Retina (tissue), 1 donor: ENCODE data around the gene MATK.

Source experiments
- DNase-seq: peaks from one replicate; pipeline ENCODE4 v3.0.0-alpha.2; 2016

Gene MATK

DNA sequence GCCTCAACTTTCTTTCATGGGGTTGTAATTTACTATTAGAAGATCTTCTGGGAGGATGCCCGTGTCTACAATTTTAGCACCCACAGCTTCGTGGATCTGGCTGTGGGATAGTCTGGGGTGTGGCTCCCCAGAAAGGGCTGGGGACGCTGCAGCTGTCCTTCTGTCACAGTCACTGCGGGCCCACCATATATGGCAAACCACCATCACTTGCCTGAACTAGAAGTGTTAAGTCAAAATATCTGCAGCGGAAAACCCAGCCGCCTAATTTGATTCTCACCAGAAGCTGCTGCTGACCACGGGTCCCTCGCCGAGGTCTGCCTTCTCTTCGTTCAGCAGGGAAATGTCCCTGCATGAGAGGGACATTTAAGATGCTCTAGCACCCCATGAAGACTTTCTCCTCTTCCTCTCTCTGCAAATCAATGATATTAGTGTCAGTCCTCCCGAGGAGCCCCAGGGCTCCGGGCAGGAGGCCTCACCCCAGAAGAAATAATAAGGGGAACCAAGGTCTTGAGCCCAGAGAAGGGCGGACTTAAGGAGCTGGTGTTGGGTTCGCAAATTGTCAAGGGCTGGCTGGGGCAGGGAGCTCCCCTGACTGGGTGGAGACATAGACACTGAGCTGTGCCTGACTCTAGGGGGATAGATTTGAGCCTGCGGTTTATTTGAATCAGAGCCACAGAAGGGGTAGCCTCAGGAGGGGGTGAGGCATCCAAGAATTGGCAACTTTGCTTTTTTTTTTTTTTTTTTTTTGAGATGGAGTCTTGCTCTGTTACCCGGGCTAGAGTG, 3.0 kb upstream of the MATK start:
- no peak for DNase-seq

DNA sequence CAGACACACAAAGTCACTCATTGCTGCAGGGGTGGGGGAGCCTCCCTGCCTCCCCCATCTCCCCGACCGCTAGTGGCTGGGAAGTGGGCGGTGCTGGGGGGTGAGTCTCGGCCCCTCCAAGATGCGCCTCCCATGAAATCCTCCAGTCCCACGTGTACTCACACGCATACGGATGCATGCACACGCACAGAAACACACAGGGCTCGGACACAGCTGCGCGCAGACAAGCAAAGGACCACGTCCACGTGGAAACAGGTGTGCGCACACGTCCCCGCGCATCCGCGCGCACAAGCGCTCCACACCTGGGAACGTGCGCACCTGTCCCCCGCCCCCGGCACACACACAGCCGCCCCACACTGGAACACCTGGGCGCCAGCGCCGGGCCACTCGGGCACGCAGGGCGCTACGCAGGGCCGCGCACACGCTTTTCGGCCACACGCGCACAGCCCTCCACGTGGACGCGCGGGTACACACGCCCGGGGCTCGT, 687 bp downstream of the MATK start:
- DNase-seq, result peak; percentile 44

DNA sequence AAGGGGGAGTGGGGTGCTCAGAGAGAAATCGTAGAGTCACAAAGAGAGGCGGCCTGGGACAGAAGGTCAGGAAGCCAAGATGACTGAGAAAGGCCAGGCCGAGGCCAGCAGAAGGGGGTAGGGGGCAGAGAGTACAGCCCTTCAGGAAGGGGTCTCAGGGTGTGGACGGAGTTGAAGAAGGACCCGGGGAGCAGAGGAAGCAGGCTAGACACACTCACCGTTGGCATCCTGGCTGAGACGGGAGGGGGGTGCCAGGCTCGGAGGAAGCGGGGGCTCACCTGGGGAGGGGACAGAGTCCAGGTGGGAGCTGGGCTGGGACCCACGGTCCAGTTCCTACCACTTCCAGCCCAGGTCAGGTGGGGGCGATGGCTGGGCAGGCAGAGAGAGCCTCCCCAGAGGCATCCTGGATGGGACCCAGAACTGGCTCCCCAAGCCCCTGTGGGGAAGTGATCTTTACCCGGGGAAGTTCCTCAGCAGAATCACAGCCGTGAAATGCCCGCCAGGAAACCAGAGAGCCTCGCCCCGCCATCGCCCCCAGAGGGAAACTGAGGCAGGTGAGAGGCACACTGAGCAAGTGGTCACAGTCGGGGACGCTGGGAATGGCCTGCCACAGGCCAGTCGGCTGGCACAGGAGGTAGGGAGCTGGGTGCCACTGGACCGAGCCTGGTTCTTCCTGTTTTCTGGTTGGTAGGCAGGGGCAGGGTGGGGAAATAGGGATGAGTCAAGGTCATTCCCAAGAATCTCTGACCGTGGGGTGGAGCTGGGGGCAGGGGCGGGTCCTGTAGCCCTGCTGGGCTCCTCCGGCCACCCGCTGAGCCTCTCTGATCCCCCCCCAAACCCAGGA, 1.4 kb downstream of the MATK start:
- DNase-seq, result no peak

DNA sequence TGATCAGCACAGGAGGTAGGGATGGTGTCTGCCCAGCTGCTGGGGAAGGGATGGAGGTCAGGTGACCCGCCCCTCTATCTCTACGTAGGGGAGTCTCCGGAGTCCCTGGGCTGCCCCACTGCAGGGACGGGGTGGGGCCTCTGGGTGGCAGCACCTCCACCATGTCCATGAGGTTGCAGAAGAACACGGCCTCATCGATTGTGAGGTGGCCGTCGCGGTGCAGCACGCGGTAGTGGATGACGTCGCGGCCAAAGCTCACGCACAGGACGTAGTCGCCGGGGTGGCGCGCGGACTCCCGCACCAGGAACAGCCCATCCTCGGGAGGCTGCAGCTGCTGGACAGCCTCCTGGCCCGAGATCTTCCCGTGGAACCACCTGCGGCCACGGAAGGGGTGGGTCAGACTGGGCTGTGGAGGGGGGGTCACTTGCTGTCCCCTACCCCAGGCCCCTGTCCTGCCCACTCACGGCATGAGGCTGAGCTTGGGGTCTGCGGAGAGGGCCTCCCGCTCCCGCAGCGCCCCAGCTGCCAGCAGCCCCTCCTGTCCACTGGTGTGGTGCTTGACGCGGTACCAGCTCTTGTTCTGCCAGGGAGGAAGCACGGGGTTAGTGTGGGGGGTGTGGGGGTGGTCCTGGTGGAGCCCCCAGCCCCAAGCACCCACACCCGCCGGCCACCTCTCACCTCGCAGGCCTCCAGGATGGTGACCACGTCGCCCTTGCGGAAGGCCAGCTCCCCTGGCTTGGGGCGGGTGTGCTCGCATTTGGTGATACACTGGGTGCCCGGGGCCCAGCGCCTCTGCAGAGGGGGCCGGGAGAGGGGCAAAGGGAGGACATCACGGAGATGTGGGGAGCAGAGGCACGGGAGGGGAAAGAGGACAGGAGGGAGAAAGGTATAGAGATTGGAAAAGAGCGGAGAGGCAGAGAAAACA, 2.3 kb downstream of the MATK start:
- no peak for DNase-seq

DNA sequence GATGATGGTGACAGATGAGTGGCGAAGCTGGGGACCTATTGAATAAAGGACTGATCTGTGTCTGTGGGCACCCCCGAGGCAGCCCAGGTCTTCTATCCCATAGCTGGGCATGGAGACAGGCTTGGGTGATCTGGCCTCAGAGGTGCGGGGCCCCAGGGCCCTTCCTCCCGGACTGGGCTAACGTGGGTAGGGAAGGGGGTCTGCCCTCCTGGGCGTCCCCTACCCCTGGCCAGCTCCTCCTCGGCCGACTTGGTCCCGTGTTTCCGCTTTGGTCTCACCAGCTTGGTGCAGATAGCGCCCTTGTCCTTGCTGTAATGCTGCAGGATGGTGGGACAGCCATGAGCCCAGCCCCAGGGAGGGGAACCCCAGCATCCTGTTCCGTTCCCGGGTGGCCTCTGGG, 3.3 kb downstream of the MATK start:
- no peak for DNase-seq

DNA sequence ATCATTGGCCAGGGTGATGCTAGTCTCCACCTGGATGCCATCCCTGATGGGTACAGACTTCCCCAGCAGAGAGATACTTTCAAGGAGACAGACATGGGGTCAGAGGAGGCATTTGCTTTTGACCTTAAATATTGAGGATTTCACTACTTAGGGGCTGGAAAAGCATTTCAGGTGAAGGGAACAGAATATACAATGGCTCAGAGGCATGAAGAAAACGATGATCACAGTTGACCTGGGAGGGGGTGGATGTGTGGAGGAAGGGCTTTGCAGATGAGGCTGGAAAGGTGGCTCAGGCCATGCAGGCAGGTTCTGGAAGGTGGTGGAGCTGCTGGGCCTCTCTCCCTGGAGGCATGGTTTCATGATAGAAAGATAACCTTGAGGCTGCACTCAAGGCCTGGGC, 3.9 kb downstream of the MATK start:
- DNase-seq, result no peak

DNA sequence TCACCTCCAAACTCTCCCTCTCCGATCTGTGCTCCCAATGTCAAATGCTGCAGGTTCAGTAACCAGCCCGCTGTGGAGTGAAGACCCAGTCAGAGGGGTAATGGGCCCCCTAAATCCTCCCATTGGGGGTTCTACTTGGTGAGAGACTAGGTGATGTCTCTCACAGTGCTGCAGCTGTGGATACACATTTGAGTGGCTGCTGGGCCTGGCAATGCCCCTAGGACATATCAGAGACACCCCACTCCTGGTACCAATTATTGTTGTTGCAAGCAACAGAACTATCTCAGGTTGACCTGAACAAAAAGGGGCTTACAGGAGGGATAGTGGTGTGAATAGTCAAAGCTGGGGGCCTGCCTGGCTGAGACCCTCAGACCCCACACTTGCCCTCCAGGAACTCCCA, 4.6 kb downstream of the MATK start:
- DNase-seq, result no peak

DNA sequence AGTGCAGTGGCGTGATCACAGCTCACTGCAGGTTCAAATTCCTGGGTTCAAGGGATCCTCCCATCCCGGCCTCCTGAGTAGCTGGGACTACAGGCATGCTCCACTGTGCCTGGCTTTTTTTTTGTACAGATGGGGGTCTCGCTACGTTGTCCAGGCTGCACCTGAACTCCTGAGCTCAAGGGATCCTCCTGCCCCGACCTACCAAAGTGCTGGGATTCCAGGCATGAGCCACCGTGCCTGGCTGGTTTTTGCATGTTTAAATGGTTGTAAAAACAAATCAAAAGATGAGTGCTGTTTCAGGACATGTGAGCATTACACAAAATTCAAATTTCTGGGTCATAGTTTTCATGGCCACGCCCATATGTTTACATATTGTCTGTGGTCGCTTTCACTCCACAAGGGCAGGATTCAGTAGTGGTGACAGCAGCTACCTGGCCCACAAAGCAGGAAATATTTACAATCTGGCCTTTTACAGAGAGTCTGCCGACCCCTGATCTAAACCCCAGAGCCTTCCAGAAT, 5.3 kb downstream of the MATK start:
- no peak for DNase-seq

DNA sequence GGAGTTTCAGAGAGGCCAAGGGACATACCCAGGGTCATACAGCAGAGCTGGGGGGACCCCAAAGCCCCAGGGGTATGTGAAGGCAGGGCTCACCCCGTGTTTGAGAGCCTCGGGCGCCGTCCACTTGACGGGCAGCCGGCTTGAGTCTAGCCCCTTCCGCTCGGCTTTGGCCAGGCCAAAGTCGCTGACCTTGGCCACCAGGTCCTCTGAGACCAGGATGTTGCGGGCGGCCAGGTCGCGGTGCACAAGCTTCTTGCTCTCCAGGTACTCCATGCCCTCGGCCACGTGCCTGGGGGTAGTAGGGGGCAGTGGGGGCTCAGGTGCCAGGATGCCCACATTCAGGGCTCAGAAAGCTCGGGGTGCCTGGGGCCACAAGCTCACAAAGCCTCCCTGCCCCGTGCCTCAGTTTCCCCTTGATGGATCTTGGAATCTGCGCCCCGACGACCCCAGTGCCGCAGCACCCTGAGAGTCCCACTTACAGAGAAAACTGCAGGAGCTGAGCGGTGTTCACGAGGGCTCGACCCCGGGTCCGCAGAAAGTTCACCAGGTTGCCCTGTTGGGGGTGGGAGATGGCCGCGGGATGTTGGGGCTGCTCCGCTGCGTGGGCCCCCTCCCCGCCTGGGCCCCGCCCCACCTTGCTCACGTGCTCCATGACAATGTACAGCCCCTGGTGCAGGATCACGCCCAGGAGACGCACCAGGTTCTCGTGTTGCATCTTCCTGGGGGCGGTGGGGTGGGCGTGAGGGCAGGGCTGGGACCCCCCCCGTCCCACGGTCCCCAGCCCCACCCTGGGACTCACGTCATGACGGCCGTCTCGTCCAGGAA, 7.1 kb downstream of the MATK start:
- DNase-seq, result no peak

DNA sequence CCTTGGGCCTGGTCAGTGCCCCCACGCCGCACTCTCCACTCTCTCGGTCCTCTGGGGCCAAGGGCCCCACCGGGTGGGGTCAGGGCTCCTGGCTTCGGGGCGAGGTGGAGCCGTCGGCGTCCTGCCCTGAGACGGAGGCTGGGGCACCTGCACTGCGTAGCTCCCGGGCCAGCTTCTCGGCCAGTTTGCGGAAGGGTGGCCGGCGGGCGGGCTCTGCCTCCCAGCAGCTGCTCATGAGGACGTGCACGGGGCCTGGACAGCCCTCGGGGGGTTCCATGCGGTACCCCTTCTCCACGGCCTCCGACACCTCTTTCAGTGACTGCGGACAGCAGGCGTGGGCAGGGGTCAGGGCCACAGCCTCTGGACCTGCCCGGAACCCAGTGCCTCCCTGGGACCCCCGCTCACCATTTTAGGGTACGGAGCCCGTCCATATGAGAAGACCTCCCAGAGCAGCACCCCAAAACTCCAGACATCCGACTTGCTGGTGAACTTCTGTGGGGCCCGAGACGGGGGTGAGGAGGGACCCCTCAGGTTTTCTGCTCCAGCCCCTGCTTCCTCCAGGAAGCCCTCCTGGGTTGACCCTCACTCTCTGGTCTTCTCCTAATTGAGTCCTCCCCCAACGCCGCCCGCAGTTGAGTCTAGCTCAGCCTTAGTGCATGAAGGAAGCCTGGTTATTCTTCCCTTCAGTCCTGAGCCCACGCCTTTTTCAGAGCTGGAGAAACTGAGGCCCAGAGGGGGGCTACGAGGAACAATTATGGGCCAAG, 7.9 kb downstream of the MATK start:
- no peak for DNase-seq

DNA sequence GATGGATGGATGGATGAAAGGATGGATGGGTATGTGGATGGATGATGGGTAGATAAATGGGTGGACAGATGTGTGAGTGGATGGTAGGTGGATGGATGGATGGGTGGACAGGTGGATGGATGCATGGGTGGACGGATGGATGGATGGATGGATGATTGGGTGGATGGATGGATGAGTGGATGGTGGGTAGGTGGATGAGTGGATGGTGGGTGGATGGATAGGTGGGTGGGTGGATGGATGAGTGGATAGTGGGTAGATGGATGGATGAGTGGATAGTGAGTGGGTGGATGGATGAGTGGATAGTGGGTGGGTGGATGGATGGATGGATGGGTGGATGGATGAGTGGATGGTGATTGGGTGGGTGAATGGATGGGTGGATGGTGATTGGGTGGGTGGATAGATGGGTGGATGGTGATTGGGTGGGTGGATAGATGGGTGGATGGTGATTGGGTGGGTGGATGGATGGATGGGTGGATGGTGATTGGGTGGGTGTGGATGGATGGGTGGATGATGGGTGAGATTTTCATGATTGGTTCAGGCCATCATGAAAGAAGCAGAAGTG, 9.6 kb downstream of the MATK start:
- DNase-seq, result no peak

DNA sequence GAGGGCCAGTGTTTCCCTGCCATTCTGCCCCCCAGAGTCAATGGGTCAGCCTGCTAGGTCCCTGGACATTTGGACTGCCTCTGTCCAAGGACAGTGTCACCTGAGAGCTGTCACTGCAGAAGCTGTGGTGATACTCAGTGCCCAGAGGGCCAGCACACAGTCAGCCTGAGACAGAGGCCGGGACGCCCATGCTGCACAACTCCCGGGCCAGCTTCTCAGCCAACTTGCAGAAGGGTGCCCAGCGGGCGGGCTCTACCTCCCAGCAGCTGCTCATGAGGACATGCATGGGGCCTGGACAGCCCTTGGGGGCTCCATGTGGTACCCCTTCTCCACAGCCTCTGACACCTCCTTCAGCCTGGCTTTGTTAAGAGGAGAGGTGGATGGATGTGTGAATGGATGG, 10.3 kb downstream of the MATK start:
- DNase-seq, result no peak

DNA sequence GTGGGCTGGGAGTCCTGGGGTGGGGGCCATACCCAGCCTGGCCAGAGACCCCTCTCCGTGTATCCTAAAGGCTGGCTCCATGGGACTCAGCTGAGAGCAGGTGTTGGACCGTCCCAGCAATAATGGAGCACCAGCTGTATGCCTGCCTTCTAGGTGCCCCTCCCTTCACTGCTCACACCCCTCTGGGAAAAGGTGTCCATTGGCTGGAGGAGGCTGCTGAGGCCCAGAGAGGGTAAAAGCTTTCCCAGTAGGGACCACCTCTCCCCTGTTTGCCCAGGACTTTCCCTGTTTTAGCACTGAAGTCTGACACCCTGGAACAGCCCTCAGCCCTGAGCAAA, 10.8 kb downstream of the MATK start:
- DNase-seq, result no peak

DNA sequence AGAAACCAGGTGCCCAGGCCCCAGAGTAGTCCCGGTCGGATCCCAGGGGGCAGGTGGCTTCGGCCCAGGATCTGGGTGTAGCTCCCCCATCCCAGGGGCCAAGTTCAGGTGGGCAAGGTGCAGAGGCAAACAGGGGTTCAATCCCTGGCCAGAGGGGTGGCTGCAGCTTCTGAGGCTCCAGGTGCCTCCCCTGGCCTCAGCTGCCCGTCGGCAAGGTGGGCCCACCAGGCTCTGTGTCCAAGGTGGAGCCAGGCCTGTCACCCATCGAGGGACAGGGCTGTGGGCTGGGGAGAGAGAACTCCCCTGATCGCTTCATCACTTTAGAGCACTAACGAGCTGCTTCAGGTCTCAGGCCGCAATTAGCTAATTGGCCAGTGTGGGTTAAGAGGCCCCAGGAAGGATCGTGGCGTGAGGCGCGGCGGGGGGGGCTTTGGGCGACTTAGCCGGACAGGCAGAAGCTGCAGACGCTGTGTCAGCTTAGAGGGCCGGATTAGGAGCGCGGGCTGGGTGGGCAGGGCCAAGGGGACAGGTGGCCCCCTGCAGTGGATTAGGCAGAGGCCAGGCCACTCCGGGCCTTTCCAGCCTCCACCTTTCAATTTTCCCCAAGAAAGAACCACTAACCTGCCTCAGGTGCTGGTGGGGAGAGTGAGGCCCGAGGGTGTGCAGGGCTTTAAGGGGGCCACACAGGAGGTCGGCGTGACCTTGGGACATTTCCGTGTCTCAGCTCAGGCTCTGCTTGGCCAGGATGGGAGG, 11.4 kb downstream of the MATK start:
- peak; percentile 48 for DNase-seq

DNA sequence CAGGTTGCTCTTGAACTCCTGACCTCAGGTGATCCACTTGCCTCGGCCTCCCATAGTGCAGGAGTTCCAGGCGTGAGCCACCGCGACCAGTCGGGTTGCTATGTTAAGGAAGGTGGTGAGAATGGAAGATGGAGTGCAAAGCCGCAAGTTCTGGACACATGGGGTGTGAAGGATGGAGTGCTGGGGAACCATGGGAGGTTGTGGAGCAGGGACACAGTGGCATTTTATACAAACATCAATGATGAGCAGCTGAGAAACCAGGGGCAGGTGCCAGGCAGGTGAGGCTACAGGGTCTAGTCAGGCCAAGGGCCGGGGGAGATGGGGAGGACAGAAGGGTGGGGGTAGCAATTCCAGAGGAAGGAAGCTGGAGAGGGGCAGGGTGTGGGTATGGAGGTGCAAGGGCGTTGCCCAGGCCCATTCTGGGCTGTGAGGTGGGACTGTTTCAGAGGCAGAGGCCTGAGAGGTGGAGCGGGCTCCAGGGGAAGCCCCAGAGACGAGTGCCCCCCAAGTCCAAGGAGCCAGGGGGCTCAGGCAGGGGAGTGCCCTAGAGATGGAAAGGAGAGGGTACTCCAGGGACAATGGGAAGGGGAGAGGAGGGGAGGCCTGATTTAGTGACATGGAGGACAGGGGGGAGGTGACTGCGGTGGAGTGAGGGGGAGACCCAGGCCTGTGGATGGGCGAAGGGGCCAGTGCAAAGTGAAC, 12.2 kb downstream of the MATK start:
- no peak for DNase-seq

DNA sequence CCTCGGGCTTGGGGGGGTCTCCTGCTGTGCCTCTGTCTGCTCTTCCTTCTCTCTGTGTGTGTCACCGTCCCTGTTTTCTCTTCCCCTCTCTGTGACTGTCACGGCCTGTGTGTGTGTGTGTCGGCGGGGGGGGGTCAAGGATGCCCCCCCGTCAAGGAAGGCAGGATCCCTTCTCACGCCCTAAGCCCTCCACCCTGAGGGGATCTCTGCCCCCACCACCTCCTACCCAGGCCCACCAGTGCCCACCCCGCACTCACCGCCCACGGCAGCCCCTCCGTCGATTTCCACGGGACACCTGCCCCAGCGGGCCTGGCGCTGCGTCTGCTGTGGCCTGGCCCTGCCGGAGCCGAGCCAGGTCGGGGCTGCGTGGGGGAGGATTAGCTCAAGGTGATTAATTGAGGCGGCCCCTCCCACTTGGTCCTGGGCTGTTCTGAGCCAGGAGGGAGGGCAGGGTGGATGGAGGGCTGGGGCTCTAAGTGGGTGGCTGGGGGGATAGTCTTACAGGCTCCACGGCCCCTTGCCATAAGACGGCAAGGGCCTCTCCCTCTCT, 14.2 kb downstream of the MATK start, which contains the start of gene RAX2:
RAX2 (minus strand) TSS at position 323 of the 550 bp plus-strand sequence. CDS start 486 bp downstream, outside the sequence.
- DNase-seq, result no peak

DNA sequence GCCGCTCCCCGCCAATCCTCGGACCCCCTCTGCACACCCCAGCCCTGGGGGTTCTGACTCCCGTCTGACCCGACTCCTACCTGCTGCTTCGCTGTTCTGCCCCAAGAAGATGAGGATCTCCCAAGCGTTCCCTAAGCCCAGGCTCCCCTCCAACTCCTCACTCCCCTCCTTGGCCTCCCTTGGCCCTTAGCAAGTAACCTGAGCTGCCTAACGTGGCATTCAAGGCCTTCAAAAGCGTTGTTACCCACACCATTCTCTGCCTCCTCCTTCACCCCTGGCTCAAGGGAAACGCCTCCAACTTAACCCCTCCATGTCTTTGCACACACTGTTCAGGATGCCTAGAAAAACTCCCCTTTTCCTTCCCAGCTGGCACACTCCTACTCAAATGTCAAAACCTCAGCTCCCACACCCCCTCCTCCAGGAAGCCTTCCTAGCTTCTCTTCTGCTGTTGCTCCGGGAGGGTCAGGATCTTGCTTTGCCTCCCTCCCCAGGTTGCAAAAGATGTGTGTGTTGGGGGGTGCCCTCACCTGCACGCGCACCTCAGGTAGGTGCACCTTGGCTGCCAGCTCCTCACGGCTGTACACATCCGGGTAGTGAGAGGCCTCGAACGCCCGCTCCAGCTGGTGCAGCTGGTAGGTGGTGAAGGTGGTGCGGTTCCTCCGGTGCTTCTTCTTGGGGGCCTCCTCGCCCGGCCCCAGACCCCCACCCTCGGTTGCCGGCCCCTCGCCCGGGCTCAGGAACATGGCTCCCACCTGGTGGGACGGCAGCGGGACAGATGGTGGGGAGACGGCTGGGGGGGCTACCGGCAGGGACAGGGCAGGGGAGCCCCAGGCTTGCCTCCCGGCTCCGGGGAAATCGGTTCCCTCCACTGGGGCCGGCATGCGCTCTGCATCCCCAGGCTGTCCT, 14.9 kb downstream of the MATK start:
- DNase-seq, result no peak
